Kidney tubule cell (primary cell): ENCODE measurements around the gene HSPA2.
"Not testable (repeated sequence)": the region's sequence is repeated elsewhere in the genome, so short reads cannot be mapped to it uniquely, and the experiment has no call there.

ENCODE experiments used
- DNase-seq: peaks from one replicate; pipeline ENCODE4 v3.0.0-alpha.2; 2018; ENCODE audit warnings: low spot score

The HSPA2 gene

GRCh38 chr14:64515053-64515452, 25.5 kb upstream of the HSPA2 start:
- no peak for DNase-seq

DNA sequence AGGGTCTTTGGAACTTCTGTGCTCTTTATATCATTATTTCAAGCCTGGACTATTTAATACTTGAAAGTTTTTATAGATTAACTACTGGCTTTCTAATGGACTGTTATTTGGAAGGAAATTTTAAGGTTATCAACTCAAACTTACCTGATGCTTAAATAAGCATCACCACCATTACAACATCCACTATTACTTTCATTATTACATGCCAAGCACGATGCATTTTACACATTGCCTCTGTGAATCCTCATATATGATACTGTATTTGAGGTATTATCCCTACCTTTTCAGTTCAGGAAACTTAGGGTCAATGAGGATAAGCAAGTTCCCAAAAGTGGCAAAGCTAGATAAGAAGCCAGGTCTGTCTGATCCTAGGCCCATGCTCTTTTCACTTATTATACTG, 23.6 kb upstream of the HSPA2 start:
- DNase-seq, result no peak

DNA sequence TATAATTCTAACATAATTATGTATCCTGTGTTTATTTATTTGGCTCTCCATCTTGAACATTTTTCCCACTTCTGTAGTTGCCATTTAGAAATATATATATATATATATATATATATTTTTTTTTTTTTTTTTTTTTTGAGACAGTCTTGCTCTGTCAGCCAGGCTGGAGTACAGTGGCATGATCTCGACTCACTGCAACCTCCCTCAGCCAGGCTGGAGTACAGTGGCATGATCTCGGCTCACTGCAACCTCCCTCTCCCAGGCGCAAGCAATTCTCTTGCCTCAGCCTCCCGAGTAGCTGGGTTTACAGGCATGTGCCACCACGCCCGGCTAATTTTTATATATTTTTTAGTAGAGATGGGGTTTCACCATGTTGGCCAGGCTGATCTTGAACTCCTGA, 22.9 kb upstream of the HSPA2 start:
- not testable (repeated sequence) for DNase-seq

- DNase-seq, result no peak
These were observed 22.3 kb upstream of the HSPA2 start for GRCh38 chr14:64518229-64518628.

- DNase-seq, result peak; percentile 39
These were observed 19.8 kb upstream of the HSPA2 start for GRCh38 chr14:64520699-64521098.

DNA sequence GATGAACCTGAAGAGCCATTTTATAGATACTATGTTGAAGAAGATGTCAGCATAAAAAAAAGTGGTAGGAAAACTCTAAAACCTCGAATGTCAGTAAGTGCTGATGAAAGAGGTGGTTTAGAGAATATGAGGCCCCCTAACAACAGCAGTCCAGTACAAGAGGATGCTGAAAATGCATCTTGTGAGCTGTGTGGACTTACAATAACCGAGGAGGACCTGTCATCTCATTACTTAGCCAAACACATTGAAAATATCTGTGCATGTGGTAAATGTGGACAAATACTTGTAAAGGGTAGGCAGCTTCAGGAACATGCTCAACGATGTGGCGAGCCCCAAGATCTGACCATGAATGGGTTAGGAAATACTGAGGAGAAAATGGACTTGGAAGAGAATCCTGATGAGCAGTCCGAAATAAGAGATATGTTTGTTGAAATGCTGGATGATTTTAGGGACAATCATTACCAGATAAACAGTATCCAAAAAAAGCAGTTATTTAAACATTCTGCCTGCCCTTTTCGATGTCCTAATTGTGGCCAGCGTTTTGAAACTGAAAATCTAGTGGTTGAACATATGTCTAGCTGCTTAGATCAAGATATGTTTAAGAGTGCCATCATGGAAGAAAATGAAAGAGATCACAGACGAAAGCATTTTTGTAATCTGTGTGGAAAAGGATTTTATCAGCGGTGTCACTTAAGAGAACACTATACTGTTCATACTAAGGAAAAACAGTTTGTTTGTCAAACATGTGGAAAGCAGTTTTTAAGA, 17.8 kb upstream of the HSPA2 start:
- DNase-seq, result no peak

DNA sequence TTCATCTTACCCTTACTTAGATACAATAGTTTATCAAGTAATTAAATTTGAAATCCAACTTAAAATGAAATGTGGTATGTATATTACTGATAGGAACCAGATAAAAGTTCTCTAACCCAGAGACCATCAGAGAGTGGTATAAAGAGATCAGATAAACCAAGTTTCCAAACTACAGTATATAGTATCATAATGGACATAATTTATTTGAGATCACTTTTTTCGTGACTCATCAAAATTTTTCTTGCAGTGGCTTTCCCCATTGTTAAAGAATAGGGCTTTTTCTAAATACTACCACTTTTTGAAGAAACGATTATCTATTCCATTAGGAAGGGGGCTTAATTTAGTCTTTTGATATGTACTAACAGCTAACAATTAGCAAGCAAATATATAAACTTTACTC, 15.2 kb upstream of the HSPA2 start:
- DNase-seq, result no peak

- no peak for DNase-seq
These were observed 9.0 kb upstream of the HSPA2 start for GRCh38 chr14:64531567-64531966.

DNA sequence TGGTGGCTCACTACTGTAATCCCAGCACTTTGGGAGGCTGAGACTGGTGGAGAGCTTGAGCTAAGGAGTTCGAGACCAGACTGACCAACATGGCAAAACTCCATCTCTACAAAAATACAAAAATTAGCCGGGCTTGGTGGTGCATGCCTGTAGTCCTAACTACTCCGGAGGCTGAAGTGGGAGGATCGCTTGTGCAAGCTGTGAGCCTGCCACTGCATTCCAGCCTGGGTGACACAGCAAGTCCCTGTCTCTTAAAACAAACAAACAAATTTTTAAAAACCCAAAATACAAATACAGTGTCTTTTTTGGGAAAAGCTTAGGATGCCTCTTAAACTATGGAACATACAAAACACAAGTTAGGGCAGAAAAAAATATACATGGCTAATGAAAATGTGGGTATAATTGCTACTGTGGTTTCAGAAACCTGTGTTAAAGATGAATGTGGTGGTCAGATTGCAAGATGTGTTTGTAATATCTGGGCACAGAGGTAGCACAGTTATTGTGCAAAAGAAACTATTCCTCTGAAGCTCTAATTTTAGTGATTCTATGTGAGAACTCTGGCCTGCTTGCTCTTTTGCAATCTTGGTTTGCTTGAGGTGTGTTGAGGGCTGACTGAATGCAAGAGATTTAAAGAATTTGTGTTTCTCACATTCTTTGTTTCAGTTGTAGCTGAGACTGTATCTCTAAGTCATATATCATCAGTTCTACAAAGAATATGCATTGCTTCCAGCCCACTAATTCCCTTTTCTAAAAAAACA, 3.9 kb upstream of the HSPA2 start:
- no peak for DNase-seq

- DNase-seq, result peak; percentile 25
These were observed 875 bp downstream of the HSPA2 start for GRCh38 chr14:64541261-64541971.

DNA sequence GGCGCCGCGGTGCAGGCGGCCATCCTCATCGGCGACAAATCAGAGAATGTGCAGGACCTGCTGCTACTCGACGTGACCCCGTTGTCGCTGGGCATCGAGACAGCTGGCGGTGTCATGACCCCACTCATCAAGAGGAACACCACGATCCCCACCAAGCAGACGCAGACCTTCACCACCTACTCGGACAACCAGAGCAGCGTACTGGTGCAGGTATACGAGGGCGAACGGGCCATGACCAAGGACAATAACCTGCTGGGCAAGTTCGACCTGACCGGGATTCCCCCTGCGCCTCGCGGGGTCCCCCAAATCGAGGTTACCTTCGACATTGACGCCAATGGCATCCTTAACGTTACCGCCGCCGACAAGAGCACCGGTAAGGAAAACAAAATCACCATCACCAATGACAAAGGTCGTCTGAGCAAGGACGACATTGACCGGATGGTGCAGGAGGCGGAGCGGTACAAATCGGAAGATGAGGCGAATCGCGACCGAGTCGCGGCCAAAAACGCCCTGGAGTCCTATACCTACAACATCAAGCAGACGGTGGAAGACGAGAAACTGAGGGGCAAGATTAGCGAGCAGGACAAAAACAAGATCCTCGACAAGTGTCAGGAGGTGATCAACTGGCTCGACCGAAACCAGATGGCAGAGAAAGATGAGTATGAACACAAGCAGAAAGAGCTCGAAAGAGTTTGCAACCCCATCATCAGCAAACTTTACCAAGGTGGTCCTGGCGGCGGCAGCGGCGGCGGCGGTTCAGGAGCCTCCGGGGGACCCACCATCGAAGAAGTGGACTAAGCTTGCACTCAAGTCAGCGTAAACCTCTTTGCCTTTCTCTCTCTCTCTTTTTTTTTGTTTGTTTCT, 1.7 kb downstream of the HSPA2 start:
- DNase-seq, result no peak

- no peak for DNase-seq
These were observed 2.3 kb downstream of the HSPA2 start for GRCh38 chr14:64542836-64543201.

DNA sequence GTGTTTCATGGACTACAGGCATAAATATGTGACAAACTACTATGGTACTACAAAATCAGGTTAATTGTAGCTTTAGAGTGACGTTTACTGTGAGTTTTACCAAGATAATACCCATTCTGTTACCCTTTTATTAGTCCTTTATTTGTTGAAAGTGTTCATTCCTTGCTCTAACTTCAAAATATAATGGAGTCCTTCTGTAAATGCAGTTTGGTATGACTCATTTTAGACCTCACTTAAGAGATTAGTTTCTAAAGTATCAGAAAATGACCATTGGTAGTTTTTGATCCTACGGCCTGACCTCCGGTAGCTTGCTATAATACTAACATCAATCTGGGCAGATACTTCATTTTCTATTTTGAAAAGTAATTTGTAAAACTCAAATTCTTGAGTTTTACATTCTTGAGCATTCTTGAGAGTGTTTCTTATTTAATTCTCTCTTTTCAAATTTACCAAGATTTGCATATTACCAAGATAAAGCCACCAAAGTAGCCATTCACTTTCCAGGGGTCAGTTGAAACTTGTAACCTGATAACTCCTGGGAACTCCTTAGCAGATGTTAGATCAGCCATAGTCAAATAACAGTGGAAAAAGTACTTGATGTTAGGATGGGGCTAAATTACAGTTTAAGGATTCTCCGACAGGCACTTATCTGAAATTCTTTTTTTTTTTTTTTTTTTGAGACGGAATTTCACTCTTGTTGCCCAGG, 4.2 kb downstream of the HSPA2 start:
- DNase-seq, result no peak

- DNase-seq, result no peak
These were observed 8.5 kb downstream of the HSPA2 start for GRCh38 chr14:64549016-64549415.

- DNase-seq, result peak; percentile 24
These were observed 9.5 kb downstream of the HSPA2 start, which contains the start of gene PPP1R36 for GRCh38 chr14:64549791-64550620. PPP1R36 (plus strand) TSS chr14:64549961; CDS start chr14:64549998, 37 bp downstream.

GRCh38 chr14:64550621-64551333, 10.2 kb downstream of the HSPA2 start:
- no peak for DNase-seq

GRCh38 chr14:64554556-64554955, 14.0 kb downstream of the HSPA2 start:
- DNase-seq, result no peak

- DNase-seq, result no peak
These were observed 16.0 kb downstream of the HSPA2 start for GRCh38 chr14:64556526-64556925.

DNA sequence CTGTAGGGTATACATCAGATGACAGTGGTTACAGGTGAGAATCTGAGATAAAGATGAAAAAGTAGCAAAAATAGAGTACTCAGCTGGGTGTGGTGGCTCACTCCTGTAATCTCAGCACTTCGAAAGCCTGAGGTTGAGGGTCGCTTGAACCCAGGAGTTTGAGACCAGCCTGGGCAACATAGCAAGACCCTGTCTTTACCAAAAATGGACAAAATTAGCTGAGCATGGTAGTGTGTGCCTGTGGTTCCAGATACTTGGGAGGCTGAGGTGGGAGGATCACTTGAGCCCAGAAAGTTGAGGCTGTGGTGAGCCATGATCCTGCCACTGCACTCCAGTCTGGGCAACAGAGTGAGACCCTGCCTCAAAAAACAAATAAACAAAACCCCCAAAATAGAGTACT, 17.7 kb downstream of the HSPA2 start:
- not testable (repeated sequence) for DNase-seq

DNA sequence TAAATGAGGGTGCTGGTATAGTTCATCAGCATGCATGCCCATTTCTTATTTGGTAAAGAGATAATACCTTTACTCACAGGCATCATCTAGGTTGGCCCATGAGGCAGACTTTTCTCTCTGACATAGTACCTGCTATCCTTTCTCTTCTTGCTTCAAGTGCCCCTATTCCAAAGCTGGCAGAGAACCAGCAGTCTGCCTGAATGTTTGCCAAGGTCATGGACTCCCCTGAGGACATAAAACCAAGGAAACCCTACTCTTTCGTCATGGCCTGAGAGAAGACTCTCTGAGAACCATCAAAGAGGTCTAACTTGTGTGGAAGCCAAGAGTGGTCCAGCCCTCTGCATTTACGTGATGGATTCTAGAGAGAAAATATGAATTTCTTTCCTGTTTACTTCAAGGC, 21.1 kb downstream of the HSPA2 start:
- no peak for DNase-seq
